ENCODE measurements around the gene PPP2R2C. TPM values are rescaled to one million over a fixed set of nuclear protein-coding genes. Genes with fewer than 3 reads are reported as not detected.

Gene PPP2R2C
- total RNA-seq, 5 donors from 2014 or later (not counting 1 experiment from before 2014, with no cell fraction given), result 0.20 TPM; not detected in 4

GRCh38 chr4:6502147-6502546, 29.7 kb upstream of the PPP2R2C start:
- H3K4me3 ChIP-seq (ENCODE audit: control insufficient read depth in 1 of 2, extremely low read depth in 1 of 2, low read length in 1 of 2), result no peak overlapping the region
- CTCF ChIA-PET, result no interaction called here
- no peak for ATAC-seq (replicated peaks in 1 of 4)

GRCh38 chr4:6501171-6501570, 28.8 kb upstream of the PPP2R2C start:
- H3K27me3 ChIP-seq (replicated peaks in 1 of 2; ENCODE audit: control insufficient read depth in 2 of 2, extremely low read depth in 1 of 2, insufficient read depth in 2 of 2, low read length in 1 of 2), result peaks cover 0 to 32% of the 10 kb centered on the region in 2 experiments
- ChIA-PET CTCF (no interaction called here), POLR2A (no interaction called here)
- Mint-ChIP-seq H3K27ac (peak overlapping the region in 1 of 2 donors; percentile 27), H3K27me3 (peaks cover 19 to 26% of the 10 kb centered on the region in 2 donors), H3K36me3 (no peaks in the 10 kb centered on the region), H3K4me1 (no peaks in the 10 kb centered on the region), H3K9me3 (peaks cover 7 to 25% (median 9%) of the 10 kb centered on the region in 3 donors), H3K4me3 (no peak overlapping the region)
- DNase-seq (no peak), ATAC-seq (replicated peaks in 1 of 4) (no peak)
- no peaks in the 10 kb centered on the region for H3K4me1 ChIP-seq (ENCODE audit: control insufficient read depth in 1 of 2, extremely low read depth in 1 of 2, insufficient read depth in 2 of 2, low read length in 2 of 2)
- H3K27ac ChIP-seq (ENCODE audit: low read length), result no peak overlapping the region
- H3K9me3 ChIP-seq, result no peaks in the 10 kb centered on the region
- no peak overlapping the region for H3K4me3 ChIP-seq (ENCODE audit: control insufficient read depth in 1 of 2, extremely low read depth in 1 of 2, low read length in 1 of 2)
- no peaks in the 10 kb centered on the region for H3K36me3 ChIP-seq (ENCODE audit: control insufficient read depth in 2 of 2, extremely low read depth in 1 of 2, insufficient read depth in 1 of 2, low read length in 1 of 2)
- 50% methylated on average over 1 of the region's 4 CpGs for WGBS (ENCODE audit: insufficient coverage)

More at GRCh38 chr4:6502147-6502546, 29.7 kb upstream of the PPP2R2C start:
- no peak for DNase-seq
- H3K9me3 ChIP-seq, result no peaks in the 10 kb centered on the region
- no peak overlapping the region for H3K27ac ChIP-seq (ENCODE audit: low read length)
- POLR2A ChIA-PET, result no interaction called here
- no peaks in the 10 kb centered on the region for H3K4me1 Mint-ChIP-seq
- no peak overlapping the region for H3K4me3 Mint-ChIP-seq
- no peak overlapping the region for H3K27ac Mint-ChIP-seq
- no peaks in the 10 kb centered on the region for H3K4me1 ChIP-seq (ENCODE audit: control insufficient read depth in 1 of 2, extremely low read depth in 1 of 2, insufficient read depth in 2 of 2, low read length in 2 of 2)
- H3K27me3 ChIP-seq (replicated peaks in 1 of 2; ENCODE audit: control insufficient read depth in 2 of 2, extremely low read depth in 1 of 2, insufficient read depth in 2 of 2, low read length in 1 of 2), result peaks cover 0 to 32% of the 10 kb centered on the region in 2 experiments
- H3K27me3 Mint-ChIP-seq, result peaks cover 25 to 29% of the 10 kb centered on the region in 2 donors
- peaks cover 9 to 27% (median 11%) of the 10 kb centered on the region in 3 donors for H3K9me3 Mint-ChIP-seq
- whole genome bisulfite sequencing (ENCODE audit: insufficient coverage), result 44% methylated on average over 2 of the region's 6 CpGs
- H3K36me3 ChIP-seq (ENCODE audit: control insufficient read depth in 2 of 2, extremely low read depth in 1 of 2, insufficient read depth in 1 of 2, low read length in 1 of 2), result no peaks in the 10 kb centered on the region
- no peaks in the 10 kb centered on the region for H3K36me3 Mint-ChIP-seq

GRCh38 chr4:6500481-6501140, 28.2 kb upstream of the PPP2R2C start:
- DNase-seq (no peak), ATAC-seq (replicated peaks in 1 of 4) (no peak)
- H3K27me3 Mint-ChIP-seq, result peaks cover 22 to 27% of the 10 kb centered on the region in 2 donors
- WGBS (ENCODE audit: insufficient coverage), result 59% methylated on average over 8 of the region's 10 CpGs
- H3K9me3 Mint-ChIP-seq, result peaks cover 6 to 21% (median 9%) of the 10 kb centered on the region in 3 donors
- no peak overlapping the region for H3K27ac Mint-ChIP-seq
- Histone ChIP-seq H3K36me3 (ENCODE audit: control insufficient read depth in 2 of 2, extremely low read depth in 1 of 2, insufficient read depth in 1 of 2, low read length in 1 of 2) (no peaks in the 10 kb centered on the region), H3K27ac (ENCODE audit: low read length) (no peak overlapping the region), H3K9me3 (no peaks in the 10 kb centered on the region), H3K27me3 (replicated peaks in 1 of 2; ENCODE audit: control insufficient read depth in 2 of 2, extremely low read depth in 1 of 2, insufficient read depth in 2 of 2, low read length in 1 of 2) (peaks cover 0 to 33% of the 10 kb centered on the region in 2 experiments), H3K4me3 (ENCODE audit: control insufficient read depth in 1 of 2, extremely low read depth in 1 of 2, low read length in 1 of 2) (no peak overlapping the region), H3K4me1 (ENCODE audit: control insufficient read depth in 1 of 2, extremely low read depth in 1 of 2, insufficient read depth in 2 of 2, low read length in 2 of 2) (no peaks in the 10 kb centered on the region)
- no peaks in the 10 kb centered on the region for H3K36me3 Mint-ChIP-seq
- CTCF ChIA-PET, result no interaction called here
- POLR2A ChIA-PET, result no interaction called here
- no peaks in the 10 kb centered on the region for H3K4me1 Mint-ChIP-seq
- no peak overlapping the region for H3K4me3 Mint-ChIP-seq

DNA sequence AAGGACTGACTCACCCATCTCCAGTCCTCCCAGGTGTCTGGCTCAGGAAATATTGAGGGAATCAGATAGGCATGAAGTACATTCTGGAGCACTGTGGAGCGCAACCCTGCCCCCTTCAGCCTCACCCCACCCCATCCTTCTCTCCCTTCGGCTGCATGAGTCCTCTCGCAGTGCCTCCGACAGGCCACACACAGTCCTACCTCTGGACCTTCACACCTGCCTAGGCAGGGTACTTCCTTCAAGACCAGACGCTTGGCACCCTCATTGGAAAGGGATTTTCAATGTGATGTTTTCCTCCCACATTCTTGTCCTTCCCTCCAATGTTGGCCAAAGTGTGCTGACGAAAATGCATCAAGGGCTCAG, 26.8 kb upstream of the PPP2R2C start:
- Histone ChIP-seq H3K9me3 (no peaks in the 10 kb centered on the region), H3K27me3 (replicated peaks in 1 of 2; ENCODE audit: control insufficient read depth in 2 of 2, extremely low read depth in 1 of 2, insufficient read depth in 2 of 2, low read length in 1 of 2) (peaks cover 0 to 47% of the 10 kb centered on the region in 2 experiments), H3K4me1 (ENCODE audit: control insufficient read depth in 1 of 2, extremely low read depth in 1 of 2, insufficient read depth in 2 of 2, low read length in 2 of 2) (no peaks in the 10 kb centered on the region), H3K4me3 (ENCODE audit: control insufficient read depth in 1 of 2, extremely low read depth in 1 of 2, low read length in 1 of 2) (no peak overlapping the region), H3K36me3 (ENCODE audit: control insufficient read depth in 2 of 2, extremely low read depth in 1 of 2, insufficient read depth in 1 of 2, low read length in 1 of 2) (no peaks in the 10 kb centered on the region), H3K27ac (ENCODE audit: low read length) (no peak overlapping the region)
- ChIA-PET POLR2A (no interaction called here), CTCF (no interaction called here)
- no peak for ATAC-seq (replicated peaks in 1 of 4)
- H3K27ac Mint-ChIP-seq, result no peak overlapping the region
- H3K27me3 Mint-ChIP-seq, result peaks cover 24 to 33% of the 10 kb centered on the region in 2 donors
- H3K36me3 Mint-ChIP-seq, result no peaks in the 10 kb centered on the region
- H3K9me3 Mint-ChIP-seq, result peaks cover 5 to 14% (median 6%) of the 10 kb centered on the region in 3 donors
- H3K4me1 Mint-ChIP-seq, result no peaks in the 10 kb centered on the region
- WGBS (ENCODE audit: insufficient coverage), result 62% methylated on average over 3 of the region's 6 CpGs
- no peak overlapping the region for H3K4me3 Mint-ChIP-seq
- no peak for DNase-seq

- 48% methylated on average over 4 of the region's 11 CpGs for WGBS (ENCODE audit: insufficient coverage)
- Histone ChIP-seq H3K9me3 (no peaks in the 10 kb centered on the region), H3K4me1 (ENCODE audit: control insufficient read depth in 1 of 2, extremely low read depth in 1 of 2, insufficient read depth in 2 of 2, low read length in 2 of 2) (no peaks in the 10 kb centered on the region), H3K36me3 (ENCODE audit: control insufficient read depth in 2 of 2, extremely low read depth in 1 of 2, insufficient read depth in 1 of 2, low read length in 1 of 2) (no peaks in the 10 kb centered on the region), H3K27me3 (replicated peaks in 1 of 2; ENCODE audit: control insufficient read depth in 2 of 2, extremely low read depth in 1 of 2, insufficient read depth in 2 of 2, low read length in 1 of 2) (peaks cover 0 to 53% of the 10 kb centered on the region in 2 experiments), H3K27ac (ENCODE audit: low read length) (no peak overlapping the region), H3K4me3 (ENCODE audit: control insufficient read depth in 1 of 2, extremely low read depth in 1 of 2, low read length in 1 of 2) (no peak overlapping the region)
- Mint-ChIP-seq H3K27me3 (peaks cover 28 to 38% of the 10 kb centered on the region in 2 donors), H3K9me3 (peaks cover under 1 to 8% (median under 1%) of the 10 kb centered on the region in 3 donors), H3K4me3 (no peak overlapping the region), H3K27ac (no peak overlapping the region), H3K4me1 (no peaks in the 10 kb centered on the region), H3K36me3 (no peaks in the 10 kb centered on the region)
- CTCF ChIA-PET, result no interaction called here
- POLR2A ChIA-PET, result no interaction called here
- no peak for ATAC-seq (replicated peaks in 1 of 4)
- DNase-seq, result no peak
Observed at GRCh38 chr4:6498511-6499237, 26.3 kb upstream of the PPP2R2C start.

- CTCF ChIA-PET, result no interaction called here
- peaks cover 33 to 40% of the 10 kb centered on the region in 2 donors for H3K27me3 Mint-ChIP-seq
- H3K4me3 Mint-ChIP-seq, result no peak overlapping the region
- H3K4me1 Mint-ChIP-seq, result peaks cover 0 to 2% (median 0%) of the 10 kb centered on the region in 3 donors
- Histone ChIP-seq H3K4me1 (ENCODE audit: control insufficient read depth in 1 of 2, extremely low read depth in 1 of 2, insufficient read depth in 2 of 2, low read length in 2 of 2) (no peaks in the 10 kb centered on the region), H3K27me3 (replicated peaks in 1 of 2; ENCODE audit: control insufficient read depth in 2 of 2, extremely low read depth in 1 of 2, insufficient read depth in 2 of 2, low read length in 1 of 2) (peaks cover 0 to 56% of the 10 kb centered on the region in 2 experiments), H3K27ac (ENCODE audit: low read length) (no peak overlapping the region), H3K9me3 (no peaks in the 10 kb centered on the region), H3K4me3 (ENCODE audit: control insufficient read depth in 1 of 2, extremely low read depth in 1 of 2, low read length in 1 of 2) (no peak overlapping the region), H3K36me3 (ENCODE audit: control insufficient read depth in 2 of 2, extremely low read depth in 1 of 2, insufficient read depth in 1 of 2, low read length in 1 of 2) (no peaks in the 10 kb centered on the region)
- 84% methylated on average over 6 of the region's 8 CpGs for WGBS (ENCODE audit: insufficient coverage)
- H3K27ac Mint-ChIP-seq, result no peak overlapping the region
- H3K9me3 Mint-ChIP-seq, result no peaks in the 10 kb centered on the region
- no peak for ATAC-seq (replicated peaks in 1 of 4)
- DNase-seq, result no peak
- H3K36me3 Mint-ChIP-seq, result no peaks in the 10 kb centered on the region
- POLR2A ChIA-PET, result no interaction called here
Observed at GRCh38 chr4:6497796-6498195, 25.4 kb upstream of the PPP2R2C start.
